Transverse colon (tissue), 4 donors: ENCODE results near the gene TOMM6. TPM values are rescaled to one million over a fixed set of nuclear protein-coding genes. Genes with fewer than 3 reads are reported as not detected.

ENCODE experiments used
- DNase-seq: peaks from one replicate; pipeline ENCODE4 v3.0.0-alpha.2; 2019
- H3K27ac ChIP-seq, 4 donors: fragments of 200-600 bp; sonication (generic); 2 replicates each; pipeline ENCODE4 v1.5.1; 2016 to 2018; ENCODE audit warnings: inconsistent platforms in 4 of 4
- H3K27me3 ChIP-seq: fragments of 200-600 bp; sonication (generic); 2 replicates; pipeline ENCODE4 v1.5.1; 2017; ENCODE audit warnings: inconsistent platforms
- H3K36me3 ChIP-seq, 4 donors: fragments of 200-600 bp; sonication (generic); 2 replicates each; pipeline ENCODE4 v1.5.1; 2017 to 2019; ENCODE audit warnings: inconsistent platforms in 4 of 4
- H3K4me1 ChIP-seq, 4 donors: fragments of 200-600 bp; sonication (generic); 2 replicates each; pipeline ENCODE4 v1.5.1; 2017 to 2020; ENCODE audit warnings: inconsistent platforms in 4 of 4
- H3K4me3 ChIP-seq, 4 donors: fragments of 200-600 bp; sonication (generic); 1 replicate in 1 of 4; 2 replicates in 3 of 4; pipeline versions ENCODE4 v1.5.1 to v1.6.1; 2017 to 2019; ENCODE audit warnings: inconsistent platforms in 4 of 4
- H3K9me3 ChIP-seq, 2 donors: fragments of 200-600 bp; sonication (generic); 2 replicates each; pipeline ENCODE4 v1.5.1; 2017 to 2019; ENCODE audit warnings: inconsistent platforms in 2 of 2
- CTCF ChIP-seq, 5 experiments: fragments of 200-600 bp in 3 of 5; fragments of 450-650 bp in 2 of 5; sonication (generic) in 3 of 5; IDR thresholded peaks; 1 replicate in 2 of 5; 2 replicates in 3 of 5; pipeline ENCODE4 v1.5.1; 2016 to 2017; ENCODE audit warnings: antibody characterized with exemption in 5 of 5, inconsistent platforms in 3 of 5, mild to moderate bottlenecking in 2 of 5, moderate library complexity in 1 of 5
- EP300 ChIP-seq: sonication (generic); formaldehyde crosslinking; IDR thresholded peaks from one replicate; pipeline ENCODE4 v1.6.1; 2017; ENCODE audit warnings: antibody characterized with exemption, low read depth
- POLR2A ChIP-seq: fragments of 450-650 bp; IDR thresholded peaks from one replicate; pipeline ENCODE4 v1.6.1; 2016; ENCODE audit warnings: antibody characterized with exemption, mild to moderate bottlenecking, moderate library complexity
- POLR2AphosphoS5 ChIP-seq, 3 donors: sonication (generic); formaldehyde crosslinking; IDR thresholded peaks; one replicate each; pipeline ENCODE4 v1.6.1; 2016; ENCODE audit warnings: antibody characterized with exemption in 3 of 3
- WGBS, 2 donors: methylation state at CpG; one replicate each; pipeline ENCODE4 v1.1.5; 2018; ENCODE audit warnings: low coverage in 1 of 2; 5-methylcytosine and 5-hydroxymethylcytosine counted together
- in situ Hi-C, 4 donors: fragments of 200-750 bp; cut with MboI; loops; one replicate each; pipeline versions ENCODE4 v1.15.0 to v1.15.1; 2017; ENCODE audit warnings: low sequenced_read_pairs in 3 of 4, low pct_ligation_motif_present in 1 of 4, low pct_unique_long_range_greater_than_20kb in 1 of 4
- intact Hi-C: fragments of 100-400 bp; cut with DNase I; formaldehyde crosslinking; loops from one replicate; pipeline ENCODE4 v1.15.1; 2023; ENCODE audit warnings: low total_unique reads
- total RNA-seq, 4 donors: library from RNA; depleted of rRNA; stranded (reverse); fragments of >200 nt; gene quantifications; one replicate each; pipeline ENCODE4 v1.1.0, GENCODE V29; 2016

The TOMM6 gene
- total RNA-seq, 4 donors from 2014 or later = 24.1 to 93.1 (median 85.6) TPM

DNA sequence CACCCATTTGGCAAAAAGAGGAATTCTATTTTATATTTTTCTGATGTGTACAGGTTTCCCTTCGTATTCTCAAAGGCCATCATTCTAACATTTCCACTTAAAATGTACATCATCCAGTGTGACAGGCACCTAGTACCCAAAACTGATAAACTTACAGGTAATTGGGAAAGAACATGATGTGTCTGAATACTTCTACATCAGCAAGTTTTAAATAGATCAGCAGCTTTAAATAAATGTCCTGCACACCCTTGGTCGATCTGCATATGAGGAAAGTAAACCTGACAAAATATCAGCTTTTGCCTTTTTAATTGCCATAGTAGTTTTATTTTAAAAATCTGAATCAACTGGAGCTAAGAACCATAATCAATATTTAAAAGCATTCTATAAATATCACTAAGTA is 26.5 kb downstream of the TOMM6 start:
- no peak overlapping the region for H3K27ac ChIP-seq
- no peak for TF ChIP-seq CTCF (IDR thresholded peaks at IDR 0.05)
- TF ChIP-seq EP300 = no peak
- TF ChIP-seq POLR2AphosphoS5 (IDR thresholded peaks at IDR 0.05) = no peak
- no peak for TF ChIP-seq POLR2A
- in situ Hi-C loops = no loop called here
- H3K27me3 ChIP-seq = no peaks in the 10 kb centered on the region
- 87 to 93% methylated on average over 2 of the region's 2 CpGs for WGBS, 2 donors
- H3K9me3 ChIP-seq = no peaks in the 10 kb centered on the region
- DNase-seq = no peak
- H3K4me3 ChIP-seq = no peak overlapping the region
- no peaks in the 10 kb centered on the region for H3K36me3 ChIP-seq
- intact Hi-C loops = no loop called here
- no peaks in the 10 kb centered on the region for H3K4me1 ChIP-seq

GRCh38 chr6:41814629-41815028 is 27.1 kb downstream of the TOMM6 start:
- intact Hi-C loops (no loop called here), in situ Hi-C loops (no loop called here)
- WGBS, 2 donors = 75 to 76% methylated on average over 4 of the region's 4 CpGs
- TF ChIP-seq EP300 = no peak
- TF ChIP-seq CTCF (IDR thresholded peaks at IDR 0.05) = no peak
- no peak for TF ChIP-seq POLR2A
- TF ChIP-seq POLR2AphosphoS5 (IDR thresholded peaks at IDR 0.05) = no peak
- Histone ChIP-seq H3K36me3 (no peaks in the 10 kb centered on the region), H3K4me1 (no peaks in the 10 kb centered on the region), H3K4me3 (no peak overlapping the region), H3K9me3 (no peaks in the 10 kb centered on the region), H3K27me3 (no peaks in the 10 kb centered on the region), H3K27ac (no peak overlapping the region)
- DNase-seq = no peak

GRCh38 chr6:41815587-41815986 is 28.1 kb downstream of the TOMM6 start:
- 100% methylated on average over 1 of the region's 1 CpG for WGBS, 2 donors
- no peaks in the 10 kb centered on the region for H3K27me3 ChIP-seq
- H3K36me3 ChIP-seq = no peaks in the 10 kb centered on the region
- in situ Hi-C loops = no loop called here
- no peak overlapping the region for H3K4me3 ChIP-seq
- no peaks in the 10 kb centered on the region for H3K4me1 ChIP-seq
- DNase-seq = no peak
- H3K9me3 ChIP-seq = no peaks in the 10 kb centered on the region
- TF ChIP-seq CTCF (IDR thresholded peaks at IDR 0.05) (no peak), EP300 (no peak)
- intact Hi-C loops = no loop called here
- no peak overlapping the region for H3K27ac ChIP-seq

DNA sequence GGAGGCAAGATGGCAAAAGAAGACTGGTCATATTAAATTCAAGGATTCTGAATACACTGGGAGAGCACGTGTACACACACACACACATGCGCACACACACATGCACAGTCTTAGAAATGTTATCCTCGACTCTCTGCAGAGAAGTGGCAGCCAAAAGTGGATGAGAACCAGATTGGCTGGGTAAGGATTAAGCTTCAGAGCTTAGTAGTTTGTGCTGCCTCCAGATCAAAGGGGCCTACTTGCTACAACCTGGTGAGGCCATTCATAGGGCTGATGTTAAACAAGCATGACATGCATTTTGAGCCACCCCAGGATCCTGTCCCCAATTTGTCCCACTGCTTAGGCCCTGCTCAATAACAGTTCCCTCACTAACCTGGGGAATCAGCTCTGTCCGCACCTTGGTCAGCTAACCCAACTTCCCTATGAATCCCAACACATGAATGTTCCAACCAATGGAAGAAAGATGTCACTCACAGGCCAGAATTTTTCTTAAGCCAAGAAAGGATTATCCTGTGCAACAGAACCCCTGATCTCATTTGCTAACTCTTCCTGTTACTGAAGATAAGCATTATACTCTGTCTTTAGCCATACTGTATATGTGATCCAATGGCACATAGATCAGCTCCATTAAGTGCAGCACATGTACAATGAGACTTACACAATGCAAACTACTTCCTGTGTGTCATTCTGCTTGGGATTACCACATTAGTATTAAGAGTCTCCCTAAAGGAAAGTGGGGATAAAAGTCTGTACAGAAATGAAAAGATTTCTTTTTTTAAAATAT is 31.0 kb downstream of the TOMM6 start:
- DNase-seq = no peak
- Histone ChIP-seq H3K4me3 (no peak overlapping the region), H3K27me3 (no peaks in the 10 kb centered on the region), H3K4me1 (no peaks in the 10 kb centered on the region), H3K27ac (no peak overlapping the region), H3K9me3 (no peaks in the 10 kb centered on the region), H3K36me3 (no peaks in the 10 kb centered on the region)
- TF ChIP-seq POLR2AphosphoS5 (IDR thresholded peaks at IDR 0.05) (no peak), POLR2A (no peak), EP300 (no peak), CTCF (IDR thresholded peaks at IDR 0.05) (no peak)
- 56 to 83% methylated on average over 3 to 4 of the region's 4 CpGs for WGBS, 2 donors
- in situ Hi-C loops (no loop called here), intact Hi-C loops (no loop called here)
